B cell (primary cell): ENCODE measurements around the gene CHD9. TPM values are rescaled to one million over a fixed set of nuclear protein-coding genes. Genes with fewer than 3 reads are reported as not detected.

Experiments
- ATAC-seq: fragments of 200-7000 bp; cut with Tn5 transposase; one replicate; pipeline ENCODE4 v1.10.0; 2021; ENCODE audit warnings: low read depth, mild to moderate bottlenecking, moderate number of reproducible peaks, moderate library complexity
- CTCF ChIA-PET: fragments of 350-600 bp; sonication (Branson Sonifier 250); formaldehyde crosslinking; loops from one replicate; lab custom pipeline; 2021; ENCODE audit warnings: antibody characterized with exemption, inconsistent platforms; lab: Charles Lee
- POLR2A ChIA-PET: fragments of 350-600 bp; sonication (Branson Sonifier 250); formaldehyde crosslinking; loops from one replicate; lab custom pipeline; 2021; ENCODE audit warnings: antibody characterized with exemption; lab: Charles Lee
- DNase-seq: peaks from one replicate; pipeline ENCODE4 v3.0.0; 2013
- H2AFZ ChIP-seq: 2 replicates; pipeline ENCODE4 v1.6.1; 2012; ENCODE audit warnings: mild to moderate bottlenecking, low read depth, low read length; ENCODE audit not compliant: insufficient read depth, poor library complexity, severe bottlenecking
- H3K27ac ChIP-seq, 2 donors: 1 replicate in 1 of 2; 2 replicates in 1 of 2; pipeline ENCODE4 v1.5.1; 2012 to 2013; ENCODE audit warnings: low read length in 2 of 2, mild to moderate bottlenecking in 2 of 2, moderate library complexity in 1 of 2
- H3K27me3 ChIP-seq, 4 experiments: fragments of 200-600 bp in 1 of 4; sonication (generic) in 1 of 4; replicated peaks in 1 of 4; 1 replicate in 2 of 4; 2 replicates in 2 of 4; pipeline versions ENCODE4 v1.6.1 to v1.7.0; 2013 to 2016; ENCODE audit warnings: low read length in 3 of 4, mild to moderate bottlenecking in 2 of 4, mixed read lengths in 1 of 4, moderate library complexity in 1 of 4; ENCODE audit not compliant: insufficient read depth in 4 of 4, control insufficient read depth in 3 of 4; ENCODE audit errors: control extremely low read depth in 1 of 4
- H3K36me3 ChIP-seq, 2 experiments: replicated peaks in 1 of 2; 1 replicate in 1 of 2; 2 replicates in 1 of 2; pipeline versions ENCODE4 v1.6.1 to v1.7.1; 2013; ENCODE audit warnings: low read length in 1 of 2; ENCODE audit not compliant: insufficient read depth in 2 of 2, control insufficient read depth in 1 of 2; ENCODE audit errors: control extremely low read depth in 1 of 2, extremely low read depth in 1 of 2
- H3K4me1 ChIP-seq, 2 donors: fragments of 200-600 bp in 1 of 2; sonication (generic) in 1 of 2; 1 replicate in 1 of 2; 2 replicates in 1 of 2; pipeline versions ENCODE4 v1.5.1 to v1.6.1; 2013 to 2017; ENCODE audit warnings: low read length in 2 of 2; ENCODE audit not compliant: control insufficient read depth in 2 of 2, insufficient read depth in 2 of 2
- H3K4me2 ChIP-seq: replicated peaks from 2 replicates; pipeline ENCODE3; 2012; ENCODE audit warnings: mild to moderate bottlenecking, low read depth, low read length; ENCODE audit not compliant: poor library complexity, severe bottlenecking
- H3K4me3 ChIP-seq, 5 experiments: fragments of 200-600 bp in 1 of 5; sonication (generic) in 1 of 5; 1 replicate in 3 of 5; 2 replicates in 2 of 5; pipeline versions ENCODE4 v1.5.1 to v1.7.0; 2011 to 2016; ENCODE audit warnings: low read length in 4 of 5, mild to moderate bottlenecking in 4 of 5, low read depth in 2 of 5, control low read depth in 1 of 5, moderate library complexity in 1 of 5; ENCODE audit not compliant: insufficient read depth in 1 of 5; ENCODE audit errors: control extremely low read depth in 1 of 5, extremely low read depth in 1 of 5
- H3K79me2 ChIP-seq: fragments of 200-600 bp; sonication (generic); one replicate; pipeline ENCODE4 v1.6.0; 2016; ENCODE audit warnings: low read length; ENCODE audit not compliant: control insufficient read depth, insufficient read depth
- H3K9ac ChIP-seq: fragments of 200-600 bp; sonication (generic); 2 replicates; pipeline ENCODE4 v1.6.1; 2017; ENCODE audit warnings: mild to moderate bottlenecking, low read length, moderate library complexity
- H3K9me3 ChIP-seq, 3 donors: one replicate each; pipeline versions ENCODE4 v1.6.1 to v1.7.1; 2013; ENCODE audit warnings: low read length in 2 of 3; ENCODE audit not compliant: control insufficient read depth in 2 of 3, insufficient read depth in 1 of 3; ENCODE audit errors: control extremely low read depth in 1 of 3
- H4K20me1 ChIP-seq: 2 replicates; pipeline ENCODE4 v1.6.0; 2012; ENCODE audit warnings: mild to moderate bottlenecking, low read length; ENCODE audit not compliant: insufficient read depth, control insufficient read depth, poor library complexity, severe bottlenecking
- H3K27ac Mint-ChIP-seq: one replicate; pipeline ENCODE4 v1.8.0; 2021; ENCODE audit warnings: mixed read lengths
- H3K27me3 Mint-ChIP-seq: one replicate; pipeline ENCODE4 v1.8.0; 2021; ENCODE audit warnings: mixed read lengths
- H3K4me1 Mint-ChIP-seq: one replicate; pipeline ENCODE4 v1.8.0; 2021; ENCODE audit warnings: mixed read lengths
- H3K4me3 Mint-ChIP-seq: one replicate; pipeline ENCODE4 v1.8.0; 2021; ENCODE audit warnings: mixed read lengths
- H3K9me3 Mint-ChIP-seq: one replicate; pipeline ENCODE4 v1.8.0; 2022; ENCODE audit warnings: mixed read lengths; ENCODE audit not compliant: insufficient read depth
- EZH2 ChIP-seq: IDR thresholded peaks from 2 replicates; pipeline ENCODE4 v1.6.1; 2012; ENCODE audit warnings: borderline replicate concordance, low read depth, mild to moderate bottlenecking, moderate library complexity, low read length; ENCODE audit not compliant: insufficient read depth, poor library complexity, severe bottlenecking
- WGBS: methylation state at CpG from one replicate; pipeline ENCODE4 v1.1.5; 2013; ENCODE audit warnings: missing lambda C conversion rate; ENCODE audit not compliant: insufficient coverage; 5-methylcytosine and 5-hydroxymethylcytosine counted together
- intact Hi-C: fragments of 100-400 bp; cut with micrococcal nuclease; formaldehyde crosslinking; loops from one replicate; pipeline ENCODE4 v1.10.0; 2022
- polyA plus RNA-seq: library from polyadenylated mRNA; depleted of rRNA; stranded (reverse); fragments of >200 nt; gene quantifications from 2 replicates; pipeline ENCODE4 v1.2.3, GENCODE V29; 2012
- total RNA-seq, 2 donors: library from RNA; stranded (reverse); fragments of 120-200 nt in 1 of 2; gene quantifications; 1 replicate in 1 of 2; 2 replicates in 1 of 2; pipeline versions ENCODE4 v1.2.3 to v1.2.4, GENCODE V29; 2013 to 2022
- TF ChIP-seq, protein P1 (sequence below): fragments of 200-600 bp; IDR thresholded peaks from one replicate; pipeline ENCODE4 v1.8.0; 2022; ENCODE audit warnings: antibody characterized with exemption, mild to moderate bottlenecking

Gene CHD9
- total and polyA plus RNA-seq, 2 donors (not counting 1 experiment from before 2014, with no cell fraction given), result 12.2 to 102 TPM

DNA sequence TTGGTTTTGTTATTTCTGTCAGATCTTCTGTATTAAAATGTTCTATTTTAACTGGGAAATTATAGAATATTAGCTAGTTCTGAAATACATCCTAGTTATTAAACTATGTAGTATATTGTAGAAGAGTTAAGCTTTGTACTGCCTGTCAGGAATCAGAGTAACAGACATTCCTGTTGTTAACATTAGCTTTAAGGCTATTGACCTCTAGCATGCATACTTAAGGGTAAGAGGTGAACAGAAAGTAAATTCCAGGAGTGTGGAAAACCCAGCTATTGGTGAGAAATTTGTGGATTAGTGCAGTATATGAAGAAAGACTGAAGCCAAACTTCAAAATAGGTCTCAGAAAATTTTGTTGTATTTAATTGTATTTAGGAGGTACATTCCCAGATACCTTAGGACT, 111.3 kb downstream of the CHD9 start:
- no peak for ATAC-seq
- H3K36me3 ChIP-seq, result peaks cover 0 to 1% of the 10 kb centered on the region in 2 experiments
- H4K20me1 ChIP-seq, result peaks cover 21% of the 10 kb centered on the region
- Mint-ChIP-seq H3K4me3 (no peak overlapping the region), H3K4me1 (peaks cover 11% of the 10 kb centered on the region), H3K9me3 (no peaks in the 10 kb centered on the region), H3K27me3 (no peaks in the 10 kb centered on the region), H3K27ac (no peak overlapping the region)
- TF ChIP-seq, protein P1, sequence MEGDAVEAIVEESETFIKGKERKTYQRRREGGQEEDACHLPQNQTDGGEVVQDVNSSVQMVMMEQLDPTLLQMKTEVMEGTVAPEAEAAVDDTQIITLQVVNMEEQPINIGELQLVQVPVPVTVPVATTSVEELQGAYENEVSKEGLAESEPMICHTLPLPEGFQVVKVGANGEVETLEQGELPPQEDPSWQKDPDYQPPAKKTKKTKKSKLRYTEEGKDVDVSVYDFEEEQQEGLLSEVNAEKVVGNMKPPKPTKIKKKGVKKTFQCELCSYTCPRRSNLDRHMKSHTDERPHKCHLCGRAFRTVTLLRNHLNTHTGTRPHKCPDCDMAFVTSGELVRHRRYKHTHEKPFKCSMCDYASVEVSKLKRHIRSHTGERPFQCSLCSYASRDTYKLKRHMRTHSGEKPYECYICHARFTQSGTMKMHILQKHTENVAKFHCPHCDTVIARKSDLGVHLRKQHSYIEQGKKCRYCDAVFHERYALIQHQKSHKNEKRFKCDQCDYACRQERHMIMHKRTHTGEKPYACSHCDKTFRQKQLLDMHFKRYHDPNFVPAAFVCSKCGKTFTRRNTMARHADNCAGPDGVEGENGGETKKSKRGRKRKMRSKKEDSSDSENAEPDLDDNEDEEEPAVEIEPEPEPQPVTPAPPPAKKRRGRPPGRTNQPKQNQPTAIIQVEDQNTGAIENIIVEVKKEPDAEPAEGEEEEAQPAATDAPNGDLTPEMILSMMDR, result no peak
- no peak for TF ChIP-seq EZH2
- peaks cover 82% of the 10 kb centered on the region for H3K79me2 ChIP-seq
- H3K9me3 ChIP-seq, result no peaks in the 10 kb centered on the region
- ChIA-PET POLR2A (no interaction called here), CTCF (interaction anchor here (0.8 to 2.7 kb wide), 5 partner anchors 11 to 111 kb away, joined by 3 to 13 read pairs (median 3); partner anchors contain the start of gene CHD9)
- intact Hi-C loops, result loop anchor here (5.0 kb wide), 1 partner anchor 41 kb away; no protein-coding TSS in a partner anchor
- H2AFZ ChIP-seq, result no peak overlapping the region
- no peaks in the 10 kb centered on the region for H3K27me3 ChIP-seq
- no peak overlapping the region for H3K4me3 ChIP-seq
- no peak overlapping the region for H3K4me2 ChIP-seq
- H3K27ac ChIP-seq, result no peak overlapping the region
- DNase-seq, result no peak
- no peak overlapping the region for H3K9ac ChIP-seq
- no peaks in the 10 kb centered on the region for H3K4me1 ChIP-seq

DNA sequence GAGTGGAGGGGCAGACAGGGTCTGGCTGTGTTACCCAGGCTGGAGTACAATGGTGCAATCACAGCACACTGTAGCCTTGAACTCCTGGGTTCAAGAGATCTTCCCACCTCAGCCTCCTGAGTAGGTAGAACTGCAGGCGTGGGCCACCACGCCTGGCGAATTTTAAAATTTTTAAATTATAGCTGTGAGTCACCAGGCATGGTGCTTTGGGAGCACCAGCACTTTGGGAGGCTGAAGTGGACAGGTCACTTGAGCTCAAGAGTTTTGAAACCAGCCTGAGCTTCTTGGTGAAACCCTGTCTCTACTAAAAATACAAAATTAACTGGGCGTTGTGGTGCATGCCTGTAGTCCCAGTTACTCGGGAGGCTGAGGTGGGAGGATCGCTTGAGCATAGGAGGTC, 114.0 kb downstream of the CHD9 start:
- peaks cover 20% of the 10 kb centered on the region for H3K4me1 Mint-ChIP-seq
- ATAC-seq, result no peak

More for the DNA sequence above, 114.0 kb downstream of the CHD9 start:
- H3K27me3 Mint-ChIP-seq, result no peaks in the 10 kb centered on the region
- no peak overlapping the region for H2AFZ ChIP-seq
- no peaks in the 10 kb centered on the region for H3K4me1 ChIP-seq
- peaks cover 21% of the 10 kb centered on the region for H4K20me1 ChIP-seq
- POLR2A ChIA-PET, result interaction anchor here (0.6 kb wide), 1 partner anchor 31 kb away, joined by 5 read pairs; no protein-coding TSS in a partner anchor
- no peaks in the 10 kb centered on the region for H3K9me3 Mint-ChIP-seq
- H3K9ac ChIP-seq, result no peak overlapping the region
- no CpG with 5 or more reads among the region's 6 CpGs for WGBS
- no peaks in the 10 kb centered on the region for H3K9me3 ChIP-seq
- H3K36me3 ChIP-seq, result peaks cover 0 to 1% of the 10 kb centered on the region in 2 experiments
- H3K4me3 Mint-ChIP-seq, result no peak overlapping the region
- no peak for DNase-seq
- peaks cover 69% of the 10 kb centered on the region for H3K79me2 ChIP-seq
- no peaks in the 10 kb centered on the region for H3K27me3 ChIP-seq
- no peak overlapping the region for H3K4me3 ChIP-seq
- CTCF ChIA-PET, result interaction anchor here (1.0 to 1.4 kb wide), 2 partner anchors 11 to 114 kb away, joined by 4 read pairs; partner anchors contain the start of gene CHD9
- no peak overlapping the region for H3K4me2 ChIP-seq
- TF ChIP-seq, protein P1, result no peak
- TF ChIP-seq EZH2, result no peak
- no peak overlapping the region for H3K27ac Mint-ChIP-seq
- intact Hi-C loops, result loop anchor here (5.0 kb wide), 1 partner anchor 39 kb away; no protein-coding TSS in a partner anchor
- H3K27ac ChIP-seq, result no peak overlapping the region
